Measurements from ENCODE around the gene FAM184A.
"Not testable (repeated sequence)": the region's sequence is repeated elsewhere in the genome, so short reads cannot be mapped to it uniquely, and the experiment has no call there.

The FAM184A gene, protein sequence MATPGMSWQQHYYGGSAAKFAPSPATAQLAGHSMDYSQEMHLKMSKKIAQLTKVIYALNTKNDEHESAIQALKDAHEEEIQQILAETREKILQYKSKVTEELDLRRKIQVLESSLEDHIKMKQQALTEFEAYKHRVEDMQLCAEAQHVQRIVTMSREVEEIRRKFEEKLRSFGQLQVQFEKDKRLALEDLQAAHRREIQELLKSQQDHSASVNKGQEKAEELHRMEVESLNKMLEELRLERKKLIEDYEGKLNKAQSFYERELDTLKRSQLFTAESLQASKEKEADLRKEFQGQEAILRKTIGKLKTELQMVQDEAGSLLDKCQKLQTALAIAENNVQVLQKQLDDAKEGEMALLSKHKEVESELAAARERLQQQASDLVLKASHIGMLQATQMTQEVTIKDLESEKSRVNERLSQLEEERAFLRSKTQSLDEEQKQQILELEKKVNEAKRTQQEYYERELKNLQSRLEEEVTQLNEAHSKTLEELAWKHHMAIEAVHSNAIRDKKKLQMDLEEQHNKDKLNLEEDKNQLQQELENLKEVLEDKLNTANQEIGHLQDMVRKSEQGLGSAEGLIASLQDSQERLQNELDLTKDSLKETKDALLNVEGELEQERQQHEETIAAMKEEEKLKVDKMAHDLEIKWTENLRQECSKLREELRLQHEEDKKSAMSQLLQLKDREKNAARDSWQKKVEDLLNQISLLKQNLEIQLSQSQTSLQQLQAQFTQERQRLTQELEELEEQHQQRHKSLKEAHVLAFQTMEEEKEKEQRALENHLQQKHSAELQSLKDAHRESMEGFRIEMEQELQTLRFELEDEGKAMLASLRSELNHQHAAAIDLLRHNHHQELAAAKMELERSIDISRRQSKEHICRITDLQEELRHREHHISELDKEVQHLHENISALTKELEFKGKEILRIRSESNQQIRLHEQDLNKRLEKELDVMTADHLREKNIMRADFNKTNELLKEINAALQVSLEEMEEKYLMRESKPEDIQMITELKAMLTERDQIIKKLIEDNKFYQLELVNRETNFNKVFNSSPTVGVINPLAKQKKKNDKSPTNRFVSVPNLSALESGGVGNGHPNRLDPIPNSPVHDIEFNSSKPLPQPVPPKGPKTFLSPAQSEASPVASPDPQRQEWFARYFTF

GRCh38 chr6:119078376-119079282 lies at the start of gene FAM184A:
FAM184A (minus strand) TSS chr6:119078664; CDS start chr6:119078299, 365 bp downstream.
- peak; percentile 8 to 51 (median 40) for DNase-seq (ENCODE audit: low read depth in 3 of 3, low spot score in 1 of 3)

- DNase-seq (ENCODE audit: low read depth in 3 of 3, low spot score in 1 of 3), result no peak
Observed at GRCh38 chr6:119127627-119128026, 49.2 kb upstream of the FAM184A start.

- no peak for DNase-seq (ENCODE audit: low read depth in 3 of 3, low spot score in 1 of 3)
Observed at GRCh38 chr6:119126826-119127225, 48.4 kb upstream of the FAM184A start.

DNA sequence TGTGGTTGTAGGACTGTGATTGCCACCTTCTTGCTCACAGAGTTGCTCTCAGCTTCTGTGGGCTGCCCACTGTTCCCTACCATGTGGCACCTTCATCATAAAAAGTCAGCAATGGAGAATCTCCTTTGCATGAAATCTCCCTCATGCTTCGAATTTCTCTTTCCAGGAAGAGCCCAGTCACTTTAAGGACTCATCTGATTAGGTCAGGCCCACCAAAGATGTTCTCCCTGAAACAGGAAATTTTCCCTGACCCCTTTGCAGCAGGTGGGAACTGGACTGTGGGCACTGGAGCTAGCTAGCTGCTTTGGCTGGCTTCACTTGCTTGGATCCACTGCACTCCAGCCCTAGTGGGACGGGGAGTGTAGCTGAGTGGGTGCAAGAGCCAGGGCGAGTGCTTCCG lies 47.7 kb upstream of the FAM184A start:
- no peak for DNase-seq (ENCODE audit: low read depth in 3 of 3, low spot score in 1 of 3)

DNA sequence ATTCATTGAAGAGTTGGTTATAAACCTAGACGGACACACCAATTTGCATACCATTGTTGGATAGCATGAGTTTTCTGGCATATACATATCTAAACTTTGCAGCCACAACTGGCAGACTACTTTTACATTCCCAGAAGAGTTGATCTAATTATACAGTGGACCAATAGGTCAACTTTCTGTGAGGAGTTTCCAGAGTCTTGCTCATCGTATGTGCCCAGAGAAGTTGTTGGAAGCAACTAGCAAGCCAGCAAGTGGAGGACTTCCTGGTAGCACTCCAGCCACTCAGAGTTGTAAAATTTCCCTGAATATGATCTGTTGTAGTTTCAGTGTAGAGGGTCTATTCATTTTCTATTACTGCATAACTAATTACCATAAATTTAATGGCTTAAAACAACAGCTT lies 47.1 kb upstream of the FAM184A start:
- DNase-seq (ENCODE audit: low read depth in 3 of 3, low spot score in 1 of 3), result no peak

GRCh38 chr6:119124079-119124824 lies 45.8 kb upstream of the FAM184A start:
- no peak for DNase-seq (ENCODE audit: low read depth in 3 of 3, low spot score in 1 of 3)

DNA sequence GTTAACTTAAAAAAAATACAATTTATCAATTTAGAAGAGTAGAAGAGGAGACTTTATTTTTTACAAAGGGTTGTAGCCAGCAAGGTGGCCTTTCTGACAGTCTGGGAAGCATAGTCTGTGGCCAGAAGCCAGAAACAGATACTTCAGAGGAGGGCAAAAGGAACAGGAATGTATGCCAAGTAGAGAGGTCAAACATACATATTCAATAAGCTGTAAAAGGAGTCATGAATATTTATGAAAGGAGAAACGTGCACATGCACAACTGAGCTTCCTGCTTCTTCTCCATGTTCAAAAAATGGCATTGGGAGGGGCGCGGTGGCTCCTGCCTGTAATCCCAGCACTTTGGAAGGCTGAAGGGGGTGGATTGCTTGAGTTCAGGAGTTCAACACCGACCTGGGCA lies 43.9 kb upstream of the FAM184A start:
- DNase-seq (ENCODE audit: low read depth in 3 of 3, low spot score in 1 of 3), result no peak

DNA sequence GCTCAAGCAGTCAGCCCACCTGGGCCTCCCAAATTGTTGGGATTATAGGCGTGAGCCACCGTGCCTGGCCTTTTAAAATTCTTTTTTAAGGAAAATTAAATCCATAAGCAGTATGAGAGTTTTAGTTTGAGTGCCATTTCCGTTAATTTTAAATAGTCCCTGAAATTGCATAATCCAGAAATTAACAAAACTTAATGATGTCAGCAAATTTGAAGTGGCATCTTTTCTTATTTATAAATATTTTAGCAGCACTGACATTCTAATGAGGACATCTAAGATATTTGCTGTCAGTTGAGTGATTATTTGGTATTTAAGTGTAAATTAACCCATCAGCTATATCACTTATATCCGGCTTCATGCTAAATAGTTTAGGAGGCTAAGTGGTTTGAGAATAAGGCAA lies 42.9 kb upstream of the FAM184A start:
- DNase-seq (ENCODE audit: low read depth in 3 of 3, low spot score in 1 of 3), result no peak

DNA sequence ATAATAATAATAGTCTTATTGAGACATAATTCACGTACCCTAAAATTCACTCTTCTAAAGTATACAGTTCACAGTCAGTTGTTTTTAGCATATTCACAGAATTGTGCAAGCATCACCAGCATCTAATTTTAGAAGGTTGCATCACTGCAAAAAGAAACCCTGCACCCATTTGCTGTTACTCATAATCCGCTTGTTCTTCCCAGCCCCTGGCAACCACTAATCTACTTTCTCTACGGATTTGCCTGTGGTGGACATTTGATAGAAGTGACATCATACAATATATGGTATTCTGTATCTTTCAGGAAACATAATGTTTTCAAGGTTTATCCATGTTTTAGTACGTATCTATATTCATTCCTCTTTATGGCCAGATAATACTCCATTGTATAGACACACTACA lies 41.5 kb upstream of the FAM184A start:
- DNase-seq (ENCODE audit: low read depth in 3 of 3, low spot score in 1 of 3), result no peak

DNA sequence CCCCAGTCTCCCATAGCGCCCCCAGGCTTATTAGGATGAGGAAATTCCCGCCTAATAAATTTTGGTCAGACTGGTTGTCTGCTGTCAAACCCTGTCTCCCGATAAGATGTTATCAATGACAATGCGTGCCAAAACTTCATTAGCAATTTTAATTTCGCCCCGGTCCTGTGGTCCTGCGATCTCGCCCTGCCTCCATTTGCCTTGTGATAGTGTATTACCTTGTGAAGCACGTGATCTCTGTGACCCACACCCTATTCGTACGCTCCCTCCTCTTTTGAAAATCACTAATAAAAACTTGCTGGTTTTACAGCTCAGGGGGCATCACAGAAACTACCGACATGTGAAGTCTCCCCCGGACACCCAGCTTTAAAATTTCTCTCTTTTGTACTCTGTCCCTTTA lies 40.6 kb upstream of the FAM184A start:
- DNase-seq (ENCODE audit: low read depth in 3 of 3, low spot score in 1 of 3), result not testable (repeated sequence)

GRCh38 chr6:119116712-119117281 lies 38.3 kb upstream of the FAM184A start:
- DNase-seq (ENCODE audit: low read depth in 3 of 3, low spot score in 1 of 3), result no peak

DNA sequence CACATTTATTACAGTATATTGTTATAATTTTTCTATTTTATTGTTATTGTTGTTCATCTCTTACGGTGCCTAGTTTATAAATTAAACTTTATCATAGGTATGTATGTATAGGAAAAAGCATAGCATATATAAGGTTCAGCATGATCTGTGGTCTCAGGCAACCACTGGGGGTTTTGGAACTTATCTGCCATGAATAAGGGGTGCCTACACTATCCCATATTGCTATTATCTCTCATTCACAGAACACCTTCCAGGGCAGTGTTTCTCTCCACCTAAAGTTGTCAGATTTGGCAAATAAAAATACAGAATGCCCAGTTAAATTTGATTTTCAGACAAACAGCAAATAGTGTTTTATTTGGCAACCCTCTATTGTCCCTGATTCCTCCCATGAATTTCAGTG lies 35.5 kb upstream of the FAM184A start:
- no peak for DNase-seq (ENCODE audit: low read depth in 3 of 3, low spot score in 1 of 3)

GRCh38 chr6:119112812-119113530 lies 34.5 kb upstream of the FAM184A start:
- DNase-seq (ENCODE audit: low read depth in 3 of 3, low spot score in 1 of 3), result no peak

- DNase-seq (ENCODE audit: low read depth in 3 of 3, low spot score in 1 of 3), result peak in 1 of 3 donors; percentile 18
Observed at GRCh38 chr6:119110601-119111548, 32.4 kb upstream of the FAM184A start.

DNA sequence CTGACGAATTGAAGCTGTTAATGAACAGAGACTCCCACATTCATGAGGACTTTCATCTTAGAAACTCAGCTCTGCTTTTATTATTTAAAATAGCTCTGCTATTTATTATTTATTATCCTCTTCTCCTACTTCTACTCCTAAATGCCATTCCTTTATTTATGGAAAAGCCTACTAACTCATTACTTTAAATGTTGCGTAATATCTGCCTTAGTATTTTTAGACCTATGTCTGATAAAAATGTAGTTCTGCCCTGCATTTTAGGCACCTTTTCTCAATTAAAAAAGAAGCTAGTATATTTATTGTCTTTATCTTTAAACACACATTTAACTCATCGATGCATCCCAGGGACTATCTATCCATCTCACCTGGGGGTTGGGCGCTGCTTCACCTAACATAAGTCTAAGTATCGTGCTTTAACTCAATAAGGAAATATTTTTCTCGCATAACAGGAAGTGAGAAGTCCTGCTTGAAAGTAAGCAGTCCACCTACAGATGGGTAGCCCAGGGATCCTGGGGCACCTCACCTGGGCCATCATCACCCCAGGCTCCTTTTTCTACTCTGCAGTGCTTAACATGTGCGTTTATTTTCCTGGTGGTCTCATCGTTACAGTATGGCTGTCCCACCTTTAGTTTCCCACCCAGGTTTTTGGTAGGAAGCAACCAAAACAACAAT lies 31.3 kb upstream of the FAM184A start:
- DNase-seq (ENCODE audit: low read depth in 3 of 3, low spot score in 1 of 3), result no peak

DNA sequence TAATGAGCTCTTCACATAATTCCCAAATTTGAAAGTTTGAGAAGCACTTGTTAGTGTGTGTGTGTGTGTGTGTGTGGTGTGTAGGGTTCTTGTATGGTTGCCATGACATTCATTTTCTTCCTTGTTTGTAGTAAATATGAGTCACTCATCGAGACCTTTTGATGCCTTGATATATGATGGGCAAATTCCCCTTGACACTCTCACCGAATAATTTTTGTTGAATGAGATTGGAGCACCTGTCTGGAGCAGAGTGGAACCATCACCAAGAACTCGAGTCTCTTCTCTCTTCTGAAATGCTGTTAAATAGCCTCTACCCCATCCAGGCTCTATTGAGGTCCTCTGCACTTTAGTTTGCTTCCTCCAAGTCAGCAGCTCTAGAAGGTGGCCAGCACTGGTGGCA lies 29.6 kb upstream of the FAM184A start:
- no peak for DNase-seq (ENCODE audit: low read depth in 3 of 3, low spot score in 1 of 3)

- DNase-seq (ENCODE audit: low read depth in 3 of 3, low spot score in 1 of 3), result no peak
Observed at GRCh38 chr6:119105282-119105681, 26.8 kb upstream of the FAM184A start.

All from stimulated activated CD4-positive, alpha-beta T cell treated with anti-CD3 and anti-CD28 coated beads, TNF-alpha, amount 100 ng/mL, for 1 hour (primary cell).